Renal cortex interstitium (tissue), 11 donors: Measurements from ENCODE around the gene PDP2. TPM values are rescaled to one million over a fixed set of nuclear protein-coding genes. Genes with fewer than 3 reads are reported as not detected.
"Not testable (repeated sequence)": the region's sequence is repeated elsewhere in the genome, so short reads cannot be mapped to it uniquely, and the experiment has no call there.

Experiments
- DNase-seq, 11 donors: peaks; one replicate each; pipeline ENCODE4 v3.0.0-alpha.2; 2013; ENCODE audit warnings: low read depth in 9 of 11, low spot score in 4 of 11; ENCODE audit errors: extremely low read depth in 1 of 11
- polyA plus RNA-seq, 3 donors: library from polyadenylated mRNA; unstranded; fragments of 120-200 nt; gene quantifications; one replicate each; pipeline ENCODE4 v1.2.1, GENCODE V29; 2013; ENCODE audit not compliant: insufficient read length in 3 of 3

PDP2 gene
- polyA plus RNA-seq, 3 donors, result 12.2 to 17.0 (median 13.2) TPM

- DNase-seq, result no peak
Measured at GRCh38 chr16:66849549-66849948, 30.8 kb upstream of the PDP2 start.

- no peak for DNase-seq
Measured at GRCh38 chr16:66850115-66850815, 30.1 kb upstream of the PDP2 start.

GRCh38 chr16:66851166-66851964, 28.9 kb upstream of the PDP2 start:
- DNase-seq, result no peak

GRCh38 chr16:66853261-66854139, 26.8 kb upstream of the PDP2 start:
- no peak for DNase-seq

- DNase-seq, result no peak
Measured at GRCh38 chr16:66856184-66856730, 24.1 kb upstream of the PDP2 start.

DNA sequence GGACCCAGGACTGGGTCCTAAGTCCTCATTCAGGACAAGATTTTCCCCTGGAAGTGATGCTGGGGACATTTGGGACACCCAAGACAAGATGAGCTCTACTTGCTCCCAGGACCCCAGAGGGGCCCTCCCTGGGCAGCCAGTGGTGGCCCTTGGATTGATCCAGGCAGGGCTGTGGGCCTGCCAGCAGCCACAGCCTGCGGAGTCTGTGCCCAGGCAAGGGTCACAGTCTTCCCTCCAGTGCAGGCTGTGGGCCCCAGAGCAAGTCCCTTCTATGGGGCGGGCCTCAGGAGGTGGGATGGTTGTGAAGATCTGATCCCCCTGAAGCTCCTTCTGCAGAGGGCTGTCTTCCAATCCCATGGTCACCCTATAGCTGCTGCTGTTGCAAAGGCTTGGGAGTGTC, 23.5 kb upstream of the PDP2 start:
- no peak for DNase-seq

DNA sequence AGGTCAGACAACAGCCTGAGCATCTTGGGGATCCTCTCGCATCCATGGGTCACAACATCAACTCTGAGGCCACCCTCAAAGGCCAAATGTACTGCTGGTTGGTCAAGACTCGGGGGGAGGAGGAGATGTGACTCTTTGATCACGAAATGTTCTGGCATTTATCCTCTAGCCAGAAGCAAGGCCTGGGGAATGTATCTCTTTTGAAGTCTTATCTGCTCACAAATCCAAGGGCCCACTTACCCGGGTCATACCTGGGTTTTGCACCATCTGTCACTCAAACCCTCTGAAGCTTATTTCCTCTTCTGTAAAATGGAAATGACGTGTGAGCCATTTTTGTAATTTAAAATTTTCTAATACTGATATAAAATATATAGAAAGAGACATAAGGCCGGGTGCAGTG, 22.9 kb upstream of the PDP2 start:
- DNase-seq, result no peak

DNA sequence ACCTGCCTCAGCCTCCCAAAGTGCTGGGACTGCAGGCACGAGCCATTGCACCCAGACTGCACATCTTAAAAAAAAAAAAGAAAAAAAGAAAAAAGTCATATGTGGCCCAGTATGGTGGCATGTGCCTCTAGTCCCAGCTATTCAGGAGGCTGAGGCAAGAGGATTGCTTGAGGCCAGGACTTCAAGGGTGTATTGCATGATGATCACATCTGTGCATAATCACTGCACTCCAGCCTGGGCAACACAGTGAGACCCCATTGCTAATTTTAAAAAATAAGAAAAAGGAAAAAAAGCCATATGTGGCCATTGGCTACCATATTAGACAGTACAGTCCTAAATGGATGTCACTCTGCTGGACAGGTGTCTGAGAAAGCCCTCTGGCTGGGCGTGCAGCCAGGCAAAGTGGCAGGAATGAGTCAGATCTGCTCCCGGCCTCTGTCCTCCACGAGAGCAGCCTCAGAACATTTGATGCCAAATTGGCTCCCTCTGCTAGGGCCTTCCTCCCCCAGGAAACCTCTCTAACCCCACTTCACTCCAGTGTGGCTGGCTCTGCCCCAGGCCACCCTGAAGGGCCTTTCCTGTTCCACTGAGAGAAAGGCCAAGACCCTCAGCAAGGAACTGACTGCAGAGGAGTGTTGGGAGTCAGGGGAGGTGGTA, 21.4 kb upstream of the PDP2 start:
- DNase-seq, result no peak

DNA sequence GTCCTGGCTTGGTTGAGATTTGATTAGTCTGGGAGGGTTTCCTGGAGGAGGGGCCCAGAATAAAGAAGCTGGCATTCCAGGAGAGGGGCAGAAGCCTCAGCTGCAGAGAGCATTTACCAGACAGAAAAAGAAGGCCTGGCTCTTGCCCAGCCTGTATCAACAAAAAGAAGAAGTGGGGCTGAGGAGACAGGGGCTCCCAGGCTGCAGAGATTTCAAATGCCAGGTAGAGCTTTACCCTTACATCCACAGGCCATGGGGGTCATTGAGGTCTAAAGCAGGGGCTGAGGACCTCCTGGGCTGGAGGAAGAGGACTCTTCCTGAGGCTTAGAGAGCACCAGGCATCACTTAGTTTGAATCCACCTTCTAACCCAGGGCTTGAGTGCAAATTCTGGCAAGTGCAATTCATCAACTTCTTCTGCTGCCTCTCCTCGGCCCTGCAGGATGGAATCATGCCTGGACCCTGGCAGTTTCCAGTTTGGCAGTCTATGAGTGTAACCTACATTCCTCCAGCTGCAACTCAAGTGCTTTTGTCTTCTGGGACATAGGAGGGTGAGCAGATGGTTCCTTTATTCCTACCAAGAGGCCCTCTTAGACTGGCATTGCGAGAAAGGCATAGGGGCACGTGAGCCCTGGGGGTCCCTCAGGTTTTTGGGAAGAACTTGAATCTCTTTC, 20.8 kb upstream of the PDP2 start:
- no peak for DNase-seq

DNA sequence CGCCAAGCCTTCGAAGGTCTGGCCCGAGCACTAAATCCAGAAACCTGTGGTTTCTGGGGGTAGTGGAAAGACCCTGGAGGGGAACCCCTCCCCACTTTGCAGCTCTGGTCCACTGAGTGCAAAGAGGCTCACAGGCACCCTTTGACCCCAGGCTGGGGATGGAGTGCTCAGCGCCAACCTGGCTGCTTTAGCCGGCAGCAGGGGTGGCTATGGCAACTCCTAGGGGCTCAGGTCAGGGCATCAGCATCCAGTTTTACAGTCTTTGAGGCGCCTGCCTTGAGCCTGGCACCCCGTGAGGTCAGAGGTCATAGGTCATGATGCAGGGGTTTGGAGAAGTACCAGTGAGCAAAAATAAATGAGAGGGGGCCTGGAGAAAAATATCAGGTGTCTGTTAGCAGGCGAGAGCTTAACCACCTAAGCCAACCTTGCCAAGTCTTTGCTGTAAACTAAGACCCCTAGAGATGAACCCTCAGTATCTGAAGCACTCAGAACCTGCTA, 18.2 kb upstream of the PDP2 start:
- no peak for DNase-seq

- no peak for DNase-seq
Measured at GRCh38 chr16:66863707-66864106, 16.6 kb upstream of the PDP2 start.

GRCh38 chr16:66869424-66869823, 10.9 kb upstream of the PDP2 start:
- DNase-seq, result no peak

DNA sequence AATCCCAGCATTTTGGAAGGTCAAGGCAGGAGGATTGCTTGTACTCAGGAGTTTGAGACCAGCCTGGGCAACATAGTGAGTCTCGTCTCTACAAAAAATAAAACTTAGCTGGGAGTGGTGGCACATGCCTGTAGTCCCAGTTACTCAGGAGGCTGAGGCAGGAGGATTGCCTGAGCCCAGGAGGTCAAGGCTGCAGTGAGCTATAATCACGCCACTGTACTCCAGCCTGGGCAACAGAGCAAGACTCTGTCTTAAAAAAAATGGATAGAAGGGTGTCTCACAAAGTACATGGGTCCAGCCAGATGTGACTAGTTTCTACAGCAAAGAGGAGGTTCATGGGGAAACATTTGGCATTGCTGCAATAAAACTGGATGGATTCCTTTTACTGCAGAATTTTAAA, 9.0 kb upstream of the PDP2 start:
- not testable (repeated sequence) for DNase-seq

DNA sequence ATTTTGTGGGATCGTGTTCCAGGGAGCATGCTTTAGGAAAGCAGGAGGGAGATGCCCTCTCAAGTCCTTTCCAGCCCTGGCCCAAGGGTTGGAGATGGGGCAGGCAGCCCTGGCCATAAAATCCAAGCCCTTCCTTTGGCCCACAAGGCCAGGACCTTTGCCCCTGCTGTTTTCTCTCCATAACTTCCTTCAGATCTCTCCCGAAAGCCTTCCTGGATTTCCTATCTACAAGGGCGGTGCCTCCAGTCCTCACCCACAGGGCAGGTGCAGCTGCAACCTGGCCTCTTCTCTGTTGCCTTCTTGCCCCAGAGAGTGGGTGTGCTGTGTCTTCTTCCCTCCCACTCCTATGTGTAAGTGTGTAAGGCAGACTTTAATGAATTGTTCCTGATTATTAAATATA, 8.5 kb upstream of the PDP2 start:
- no peak for DNase-seq

DNA sequence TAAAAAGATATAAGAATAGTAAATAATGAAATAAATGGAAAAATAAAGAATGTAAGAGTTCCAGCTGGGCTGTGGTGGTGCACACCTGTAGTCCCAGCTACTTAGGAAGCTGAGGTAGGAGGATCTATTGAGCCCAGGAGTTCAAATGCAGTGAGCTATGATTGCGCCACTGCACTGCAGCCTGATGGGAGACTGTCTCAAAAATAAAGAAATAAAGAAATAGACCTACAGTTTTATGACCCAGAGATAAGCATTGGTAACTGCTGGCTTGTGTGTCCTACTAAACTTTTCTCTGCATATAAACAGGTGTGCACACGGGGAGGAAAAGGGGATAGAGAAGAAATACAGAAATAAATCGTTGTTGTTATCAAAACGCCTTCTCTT, 7.8 kb upstream of the PDP2 start:
- DNase-seq, result no peak

DNA sequence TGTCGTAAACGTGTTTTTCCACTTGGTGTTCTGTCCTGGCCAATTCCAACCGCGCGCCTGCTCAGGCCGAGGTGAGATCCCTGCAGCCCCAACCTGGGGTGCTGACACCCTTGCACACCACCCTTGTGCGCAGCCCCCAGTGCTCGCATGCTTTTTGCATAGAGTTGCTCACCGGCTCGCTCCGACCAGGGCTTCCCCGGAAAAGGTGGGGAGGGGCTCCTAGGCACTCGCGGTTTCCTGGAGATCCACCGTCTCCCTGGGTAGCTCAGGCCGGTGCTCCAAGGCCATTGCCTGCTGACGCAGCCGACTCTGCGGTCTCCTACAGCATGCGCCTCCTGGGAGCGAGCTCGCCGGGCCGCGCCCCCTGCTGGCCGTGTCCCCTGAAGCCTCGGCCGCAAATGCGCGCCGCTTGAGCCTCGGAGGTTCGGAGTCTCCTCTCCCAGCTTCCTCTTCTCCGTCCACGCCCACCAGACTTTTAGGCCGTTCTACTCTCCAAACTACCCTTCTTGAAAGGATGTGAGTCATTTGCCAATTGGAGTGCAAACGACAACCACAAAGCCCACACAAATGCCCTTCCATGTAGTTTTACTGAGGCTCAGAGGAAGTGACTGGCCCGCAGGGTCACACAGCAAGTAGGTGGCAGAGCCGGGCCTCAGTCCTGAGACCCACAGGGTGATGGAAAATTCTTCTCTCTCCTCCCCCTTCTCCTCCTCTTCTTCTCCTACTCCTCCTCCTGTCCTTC, 7.2 kb upstream of the PDP2 start:
- peak in 9 of 11 donors; percentile 49 to 78 (median 72) for DNase-seq

- no peak for DNase-seq
Measured at GRCh38 chr16:66873685-66874055, 6.6 kb upstream of the PDP2 start.
